GM12878 (cell line): ENCODE results near the gene WWTR1. TPM values are rescaled to one million over a fixed set of nuclear protein-coding genes. Genes with fewer than 3 reads are reported as not detected.

Source experiments
- ASH2L ChIP-seq: fragments of 300-600, 200-600 bp; sonication (generic); IDR thresholded peaks from 2 replicates; pipeline ENCODE4 v1.6.1; 2017; ENCODE audit warnings: low read depth, mild to moderate bottlenecking, borderline replicate concordance
- EGR1 ChIP-seq, 2 experiments: IDR thresholded peaks; 1 replicate in 1 of 2; 2 replicates in 1 of 2; pipeline ENCODE4 v1.6.1; 2011 to 2012; ENCODE audit warnings: low read depth in 2 of 2, low read length in 2 of 2, borderline replicate concordance in 1 of 2, mild to moderate bottlenecking in 1 of 2, moderate library complexity in 1 of 2
- EP300 ChIP-seq, 2 experiments: fragments of 150-350 bp in 1 of 2; IDR thresholded peaks; 2 replicates each; pipeline ENCODE4 v1.6.1; 2011 to 2012; ENCODE audit warnings: low read depth in 2 of 2, low read length in 2 of 2, borderline replicate concordance in 1 of 2, improper control_type of control experiment in 1 of 2, inconsistent platforms in 1 of 2; ENCODE audit not compliant: control insufficient read depth in 1 of 2
- ETV6 ChIP-seq, 2 experiments: fragments of 450-650 bp in 1 of 2; IDR thresholded peaks in 1 of 2; conservative IDR thresholded peaks in 1 of 2; 2 replicates each; pipeline ENCODE4 v1.6.1; 2014; ENCODE audit warnings: antibody characterized with exemption in 1 of 2, borderline replicate concordance in 1 of 2, low read depth in 1 of 2, mild to moderate bottlenecking in 1 of 2, moderate library complexity in 1 of 2
- NR2C2 ChIP-seq: IDR thresholded peaks from 2 replicates; pipeline ENCODE4 v1.6.1; 2011; ENCODE audit warnings: borderline replicate concordance, low read depth; ENCODE audit not compliant: control insufficient read depth, insufficient read length
- RUNX3 ChIP-seq: IDR thresholded peaks from 2 replicates; pipeline ENCODE4 v1.6.1; 2012; ENCODE audit warnings: low read length, inconsistent platforms
- SMC3 ChIP-seq: IDR thresholded peaks from 2 replicates; pipeline ENCODE4 v1.6.1; 2011; ENCODE audit warnings: low read length, improper control_type of control experiment, borderline replicate concordance
- SREBF1 ChIP-seq: IDR thresholded peaks from 2 replicates; pipeline ENCODE4 v1.6.1; 2012; ENCODE audit warnings: mild to moderate bottlenecking, low read length
- TCF3 ChIP-seq: IDR thresholded peaks from 2 replicates; pipeline ENCODE4 v1.6.1; 2012; ENCODE audit warnings: low read depth, mild to moderate bottlenecking, low read length, borderline replicate concordance; ENCODE audit not compliant: insufficient read depth
- WRNIP1 ChIP-seq: IDR thresholded peaks from 2 replicates; pipeline ENCODE4 v1.6.1; 2011; ENCODE audit warnings: low read depth, low read length, improper control_type of control experiment, borderline replicate concordance
- polyA plus RNA-seq, 11 experiments: library from polyadenylated mRNA; depleted of rRNA in 4 of 11; unstranded in 6 of 11; stranded (reverse) in 5 of 11; fragments of >200 nt; fragmentation: Nextera tagmentation in 4 of 11; fragmentation: Illumina TruSeq in 1 of 11; extraction: Ambion mirVana in 4 of 11; extraction: Trizol in 1 of 11; gene quantifications; 1 replicate in 1 of 11; 2 replicates in 10 of 11; pipeline versions ENCODE4 v1.2.1 to v1.2.3, GENCODE V29; 2011 to 2016; ENCODE audit warnings: inconsistent platforms in 2 of 11, missing spikeins in 2 of 11, low read depth in 1 of 11
- total RNA-seq, 4 experiments: library from RNA; depleted of rRNA in 3 of 4; stranded (reverse); fragments of >200 nt in 3 of 4; fragmentation: Illumina TruSeq in 1 of 4; extraction: Trizol in 1 of 4; gene quantifications; 2 replicates each; pipeline versions ENCODE4 v1.2.1 to v1.2.3, GENCODE V29; 2013 to 2021
- TF ChIP-seq, protein P1 (sequence below): fragments of 450-650 bp; IDR thresholded peaks from 2 replicates; pipeline ENCODE4 v1.6.1; 2017; ENCODE audit warnings: antibody characterized with exemption, mild to moderate bottlenecking, moderate library complexity
- TF ChIP-seq, protein P2 (sequence below): fragments of 450-650 bp; formaldehyde crosslinking; IDR thresholded peaks from 2 replicates; pipeline ENCODE4 v1.5.0; 2022; ENCODE audit warnings: mild to moderate bottlenecking, missing genetic modification characterization
- TF ChIP-seq, protein P3 (sequence below): fragments of 450-650 bp; formaldehyde crosslinking; IDR thresholded peaks from 2 replicates; pipeline ENCODE4 v1.4.0; 2020; ENCODE audit warnings: mild to moderate bottlenecking, moderate library complexity
- TF ChIP-seq, protein P4 (sequence below): fragments of 450-650 bp; IDR thresholded peaks from 2 replicates; pipeline ENCODE4 v1.6.1; 2016; ENCODE audit warnings: mild to moderate bottlenecking, moderate library complexity, borderline replicate concordance

WWTR1 gene
- total and polyA plus RNA-seq, 10 of the 15 experiments (the other 5 are each of a cell fraction or from before 2014, with no cell fraction given) = 2.5 to 18.5 (median 5.8) TPM

DNA sequence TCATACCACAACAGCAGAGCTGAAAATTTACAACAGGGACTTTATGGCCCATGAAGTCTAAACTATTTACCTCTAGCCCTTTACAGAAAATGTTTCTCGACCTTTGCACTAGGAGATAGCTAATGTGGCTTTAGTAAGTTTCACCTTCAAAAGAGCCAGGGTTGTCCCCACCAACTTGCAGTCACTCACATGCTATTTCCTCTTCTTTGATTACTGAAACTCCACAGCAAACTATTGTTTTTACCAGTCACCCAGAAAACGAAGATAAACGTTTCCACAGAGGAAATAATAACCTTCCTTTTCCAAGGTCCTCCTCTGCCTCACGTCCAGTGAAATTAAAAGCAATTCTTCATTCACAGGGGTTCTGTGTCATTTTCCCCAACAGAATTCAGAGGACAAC is 48.2 kb downstream of the WWTR1 start (continued):
- TF ChIP-seq, protein P1, sequence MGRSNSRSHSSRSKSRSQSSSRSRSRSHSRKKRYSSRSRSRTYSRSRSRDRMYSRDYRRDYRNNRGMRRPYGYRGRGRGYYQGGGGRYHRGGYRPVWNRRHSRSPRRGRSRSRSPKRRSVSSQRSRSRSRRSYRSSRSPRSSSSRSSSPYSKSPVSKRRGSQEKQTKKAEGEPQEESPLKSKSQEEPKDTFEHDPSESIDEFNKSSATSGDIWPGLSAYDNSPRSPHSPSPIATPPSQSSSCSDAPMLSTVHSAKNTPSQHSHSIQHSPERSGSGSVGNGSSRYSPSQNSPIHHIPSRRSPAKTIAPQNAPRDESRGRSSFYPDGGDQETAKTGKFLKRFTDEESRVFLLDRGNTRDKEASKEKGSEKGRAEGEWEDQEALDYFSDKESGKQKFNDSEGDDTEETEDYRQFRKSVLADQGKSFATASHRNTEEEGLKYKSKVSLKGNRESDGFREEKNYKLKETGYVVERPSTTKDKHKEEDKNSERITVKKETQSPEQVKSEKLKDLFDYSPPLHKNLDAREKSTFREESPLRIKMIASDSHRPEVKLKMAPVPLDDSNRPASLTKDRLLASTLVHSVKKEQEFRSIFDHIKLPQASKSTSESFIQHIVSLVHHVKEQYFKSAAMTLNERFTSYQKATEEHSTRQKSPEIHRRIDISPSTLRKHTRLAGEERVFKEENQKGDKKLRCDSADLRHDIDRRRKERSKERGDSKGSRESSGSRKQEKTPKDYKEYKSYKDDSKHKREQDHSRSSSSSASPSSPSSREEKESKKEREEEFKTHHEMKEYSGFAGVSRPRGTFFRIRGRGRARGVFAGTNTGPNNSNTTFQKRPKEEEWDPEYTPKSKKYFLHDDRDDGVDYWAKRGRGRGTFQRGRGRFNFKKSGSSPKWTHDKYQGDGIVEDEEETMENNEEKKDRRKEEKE = no peak
- TF ChIP-seq ETV6 (conservative IDR thresholded peaks at IDR 0.05 in 1 of 2, IDR thresholded peaks at IDR 0.05 in 1 of 2; ENCODE audit: borderline replicate concordance in 1 of 2, low read depth in 1 of 2) = peak in 1 of 2 experiments; percentile 92; a peak in 2 of 4 replicates
- TF ChIP-seq, protein P2, sequence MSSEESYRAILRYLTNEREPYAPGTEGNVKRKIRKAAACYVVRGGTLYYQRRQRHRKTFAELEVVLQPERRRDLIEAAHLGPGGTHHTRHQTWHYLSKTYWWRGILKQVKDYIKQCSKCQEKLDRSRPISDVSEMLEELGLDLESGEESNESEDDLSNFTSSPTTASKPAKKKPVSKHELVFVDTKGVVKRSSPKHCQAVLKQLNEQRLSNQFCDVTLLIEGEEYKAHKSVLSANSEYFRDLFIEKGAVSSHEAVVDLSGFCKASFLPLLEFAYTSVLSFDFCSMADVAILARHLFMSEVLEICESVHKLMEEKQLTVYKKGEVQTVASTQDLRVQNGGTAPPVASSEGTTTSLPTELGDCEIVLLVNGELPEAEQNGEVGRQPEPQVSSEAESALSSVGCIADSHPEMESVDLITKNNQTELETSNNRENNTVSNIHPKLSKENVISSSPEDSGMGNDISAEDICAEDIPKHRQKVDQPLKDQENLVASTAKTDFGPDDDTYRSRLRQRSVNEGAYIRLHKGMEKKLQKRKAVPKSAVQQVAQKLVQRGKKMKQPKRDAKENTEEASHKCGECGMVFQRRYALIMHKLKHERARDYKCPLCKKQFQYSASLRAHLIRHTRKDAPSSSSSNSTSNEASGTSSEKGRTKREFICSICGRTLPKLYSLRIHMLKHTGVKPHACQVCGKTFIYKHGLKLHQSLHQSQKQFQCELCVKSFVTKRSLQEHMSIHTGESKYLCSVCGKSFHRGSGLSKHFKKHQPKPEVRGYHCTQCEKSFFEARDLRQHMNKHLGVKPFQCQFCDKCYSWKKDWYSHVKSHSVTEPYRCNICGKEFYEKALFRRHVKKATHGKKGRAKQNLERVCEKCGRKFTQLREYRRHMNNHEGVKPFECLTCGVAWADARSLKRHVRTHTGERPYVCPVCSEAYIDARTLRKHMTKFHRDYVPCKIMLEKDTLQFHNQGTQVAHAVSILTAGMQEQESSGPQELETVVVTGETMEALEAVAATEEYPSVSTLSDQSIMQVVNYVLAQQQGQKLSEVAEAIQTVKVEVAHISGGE (CRISPR knock-in tag) = no peak
- no peak for TF ChIP-seq SMC3
- TF ChIP-seq, protein P3, sequence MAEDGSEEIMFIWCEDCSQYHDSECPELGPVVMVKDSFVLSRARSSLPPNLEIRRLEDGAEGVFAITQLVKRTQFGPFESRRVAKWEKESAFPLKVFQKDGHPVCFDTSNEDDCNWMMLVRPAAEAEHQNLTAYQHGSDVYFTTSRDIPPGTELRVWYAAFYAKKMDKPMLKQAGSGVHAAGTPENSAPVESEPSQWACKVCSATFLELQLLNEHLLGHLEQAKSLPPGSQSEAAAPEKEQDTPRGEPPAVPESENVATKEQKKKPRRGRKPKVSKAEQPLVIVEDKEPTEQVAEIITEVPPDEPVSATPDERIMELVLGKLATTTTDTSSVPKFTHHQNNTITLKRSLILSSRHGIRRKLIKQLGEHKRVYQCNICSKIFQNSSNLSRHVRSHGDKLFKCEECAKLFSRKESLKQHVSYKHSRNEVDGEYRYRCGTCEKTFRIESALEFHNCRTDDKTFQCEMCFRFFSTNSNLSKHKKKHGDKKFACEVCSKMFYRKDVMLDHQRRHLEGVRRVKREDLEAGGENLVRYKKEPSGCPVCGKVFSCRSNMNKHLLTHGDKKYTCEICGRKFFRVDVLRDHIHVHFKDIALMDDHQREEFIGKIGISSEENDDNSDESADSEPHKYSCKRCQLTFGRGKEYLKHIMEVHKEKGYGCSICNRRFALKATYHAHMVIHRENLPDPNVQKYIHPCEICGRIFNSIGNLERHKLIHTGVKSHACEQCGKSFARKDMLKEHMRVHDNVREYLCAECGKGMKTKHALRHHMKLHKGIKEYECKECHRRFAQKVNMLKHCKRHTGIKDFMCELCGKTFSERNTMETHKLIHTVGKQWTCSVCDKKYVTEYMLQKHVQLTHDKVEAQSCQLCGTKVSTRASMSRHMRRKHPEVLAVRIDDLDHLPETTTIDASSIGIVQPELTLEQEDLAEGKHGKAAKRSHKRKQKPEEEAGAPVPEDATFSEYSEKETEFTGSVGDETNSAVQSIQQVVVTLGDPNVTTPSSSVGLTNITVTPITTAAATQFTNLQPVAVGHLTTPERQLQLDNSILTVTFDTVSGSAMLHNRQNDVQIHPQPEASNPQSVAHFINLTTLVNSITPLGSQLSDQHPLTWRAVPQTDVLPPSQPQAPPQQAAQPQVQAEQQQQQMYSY (CRISPR knock-in tag) = no peak
- peak; percentile 62 for TF ChIP-seq EP300 (IDR thresholded peaks at IDR 0.05; ENCODE audit: borderline replicate concordance in 1 of 2, control insufficient read depth in 1 of 2, low read depth in 2 of 2, low read length in 2 of 2)
- peak; percentile 67 for TF ChIP-seq RUNX3
- no peak for TF ChIP-seq NR2C2
- TF ChIP-seq EGR1 (IDR thresholded peaks at IDR 0.05; ENCODE audit: borderline replicate concordance in 1 of 2, low read depth in 2 of 2, low read length in 2 of 2) = no peak
- TF ChIP-seq ASH2L = no peak
- no peak for TF ChIP-seq WRNIP1
- TF ChIP-seq TCF3 = no peak
- TF ChIP-seq, protein P4, sequence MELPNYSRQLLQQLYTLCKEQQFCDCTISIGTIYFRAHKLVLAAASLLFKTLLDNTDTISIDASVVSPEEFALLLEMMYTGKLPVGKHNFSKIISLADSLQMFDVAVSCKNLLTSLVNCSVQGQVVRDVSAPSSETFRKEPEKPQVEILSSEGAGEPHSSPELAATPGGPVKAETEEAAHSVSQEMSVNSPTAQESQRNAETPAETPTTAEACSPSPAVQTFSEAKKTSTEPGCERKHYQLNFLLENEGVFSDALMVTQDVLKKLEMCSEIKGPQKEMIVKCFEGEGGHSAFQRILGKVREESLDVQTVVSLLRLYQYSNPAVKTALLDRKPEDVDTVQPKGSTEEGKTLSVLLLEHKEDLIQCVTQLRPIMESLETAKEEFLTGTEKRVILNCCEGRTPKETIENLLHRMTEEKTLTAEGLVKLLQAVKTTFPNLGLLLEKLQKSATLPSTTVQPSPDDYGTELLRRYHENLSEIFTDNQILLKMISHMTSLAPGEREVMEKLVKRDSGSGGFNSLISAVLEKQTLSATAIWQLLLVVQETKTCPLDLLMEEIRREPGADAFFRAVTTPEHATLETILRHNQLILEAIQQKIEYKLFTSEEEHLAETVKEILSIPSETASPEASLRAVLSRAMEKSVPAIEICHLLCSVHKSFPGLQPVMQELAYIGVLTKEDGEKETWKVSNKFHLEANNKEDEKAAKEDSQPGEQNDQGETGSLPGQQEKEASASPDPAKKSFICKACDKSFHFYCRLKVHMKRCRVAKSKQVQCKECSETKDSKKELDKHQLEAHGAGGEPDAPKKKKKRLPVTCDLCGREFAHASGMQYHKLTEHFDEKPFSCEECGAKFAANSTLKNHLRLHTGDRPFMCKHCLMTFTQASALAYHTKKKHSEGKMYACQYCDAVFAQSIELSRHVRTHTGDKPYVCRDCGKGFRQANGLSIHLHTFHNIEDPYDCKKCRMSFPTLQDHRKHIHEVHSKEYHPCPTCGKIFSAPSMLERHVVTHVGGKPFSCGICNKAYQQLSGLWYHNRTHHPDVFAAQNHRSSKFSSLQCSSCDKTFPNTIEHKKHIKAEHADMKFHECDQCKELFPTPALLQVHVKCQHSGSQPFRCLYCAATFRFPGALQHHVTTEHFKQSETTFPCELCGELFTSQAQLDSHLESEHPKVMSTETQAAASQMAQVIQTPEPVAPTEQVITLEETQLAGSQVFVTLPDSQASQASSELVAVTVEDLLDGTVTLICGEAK = no peak
- no peak for TF ChIP-seq SREBF1
